Panc1 (cell line): ENCODE results near the gene ZFP2. TPM values are rescaled to one million over a fixed set of nuclear protein-coding genes. Genes with fewer than 3 reads are reported as not detected.
"Not testable (repeated sequence)": the region's sequence is repeated elsewhere in the genome, so short reads cannot be mapped to it uniquely, and the experiment has no call there.

Experiments used
- ATAC-seq: fragments of 200-7000 bp; cut with Tn5 transposase; 2 replicates; pipeline ENCODE4 v1.9.1; 2020; ENCODE audit warnings: mild to moderate bottlenecking, moderate library complexity
- BruUV-seq: library from RNA; stranded (reverse); fragments of 400-500 nt; replicated peaks from 2 replicates; lab custom pipeline; 2021; lab: Mats Ljungman, UMichigan
- CTCF ChIA-PET: fragments of 300-600 bp; sonication (Branson Sonifier 250); formaldehyde crosslinking; loops from one replicate; lab custom pipeline; 2022; ENCODE audit warnings: antibody characterized with exemption; lab: Charles Lee
- POLR2A ChIA-PET: fragments of 300-600 bp; sonication (Branson Sonifier 250); formaldehyde crosslinking; loops from one replicate; lab custom pipeline; 2022; ENCODE audit warnings: antibody characterized with exemption; lab: Charles Lee
- DNase-seq: peaks from one replicate; pipeline ENCODE4 v3.0.0-alpha.2; 2010; ENCODE audit warnings: low read depth, low spot score
- H3K27ac ChIP-seq: 2 replicates; pipeline ENCODE4 v1.5.1; 2011; ENCODE audit warnings: mild to moderate bottlenecking, low read length, inconsistent platforms
- H3K27me3 ChIP-seq: fragments of 200-500 bp; sonication (Bioruptor generic); 2 replicates; pipeline ENCODE4 v1.6.0; 2014; ENCODE audit warnings: low read length, inconsistent platforms; ENCODE audit not compliant: control insufficient read depth, insufficient read depth
- H3K36me3 ChIP-seq: fragments of 200-500 bp; sonication (Bioruptor generic); 2 replicates; pipeline ENCODE4 v1.5.1; 2014; ENCODE audit warnings: inconsistent platforms, mild to moderate bottlenecking, low read length, moderate library complexity; ENCODE audit not compliant: control insufficient read depth, insufficient read depth
- H3K4me1 ChIP-seq: 2 replicates; pipeline ENCODE4 v1.5.1; 2011; ENCODE audit warnings: inconsistent platforms, mild to moderate bottlenecking, low read length, moderate library complexity; ENCODE audit not compliant: control insufficient read depth, insufficient read depth
- H3K4me3 ChIP-seq, 2 experiments: 2 replicates each; pipeline ENCODE4 v1.5.1; 2011 to 2012; ENCODE audit warnings: low read depth in 2 of 2, low read length in 2 of 2, mild to moderate bottlenecking in 2 of 2, inconsistent platforms in 1 of 2, moderate library complexity in 1 of 2
- H3K9me3 ChIP-seq: fragments of 200-500 bp; sonication (Bioruptor generic); 2 replicates; pipeline ENCODE4 v1.5.1; 2014; ENCODE audit warnings: low read depth, mild to moderate bottlenecking, inconsistent platforms, low read length, moderate library complexity; ENCODE audit not compliant: control insufficient read depth, insufficient read depth
- CTCF ChIP-seq: fragments of 450-650 bp; IDR thresholded peaks from 2 replicates; pipeline ENCODE4 v1.5.1; 2017; ENCODE audit warnings: mild to moderate bottlenecking
- POLR2AphosphoS5 ChIP-seq: IDR thresholded peaks from 2 replicates; pipeline ENCODE4 v1.6.1; 2012; ENCODE audit warnings: mild to moderate bottlenecking, low read depth, low read length, moderate library complexity
- REST ChIP-seq, 2 experiments: IDR thresholded peaks; 2 replicates each; pipeline ENCODE4 v1.6.1; 2011 to 2012; ENCODE audit warnings: low read depth in 2 of 2, control low read depth in 1 of 2, low read length in 1 of 2, mild to moderate bottlenecking in 1 of 2, moderate library complexity in 1 of 2; ENCODE audit not compliant: insufficient read depth in 1 of 2
- SIN3A ChIP-seq: IDR thresholded peaks from 2 replicates; pipeline ENCODE4 v1.6.1; 2012; ENCODE audit warnings: low read depth, mild to moderate bottlenecking, low read length, moderate library complexity, borderline replicate concordance; ENCODE audit not compliant: insufficient read depth
- TCF7L2 ChIP-seq: IDR thresholded peaks from 2 replicates; pipeline ENCODE4 v1.6.1; 2011; ENCODE audit warnings: mild to moderate bottlenecking, low read depth, low read length, inconsistent platforms
- in situ Hi-C: cut with HindIII; loops from 2 replicates; pipeline ENCODE4 v1.10.0; 2016; ENCODE audit warnings: low sequenced_read_pairs, low pct_unique_long_range_greater_than_20kb
- intact Hi-C: fragments of 100-400 bp; cut with micrococcal nuclease; formaldehyde crosslinking; loops from one replicate; pipeline ENCODE4 v1.10.0; 2022; ENCODE audit not compliant: unreplicated experiment
- total RNA-seq: library from RNA; stranded (reverse); gene quantifications from one replicate; pipeline ENCODE4 v1.2.1, GENCODE V29; 2021; ENCODE audit not compliant: unreplicated experiment

The ZFP2 gene
- total RNA-seq, 1 experiment from 2014 or later, result 1.2 TPM

GRCh38 chr5:178851951-178852350 is 43.8 kb upstream of the ZFP2 start:
- H3K9me3 ChIP-seq, result no peaks in the 10 kb centered on the region
- no peak overlapping the region for H3K27ac ChIP-seq
- ATAC-seq (no peak), DNase-seq (no peak)
- TF ChIP-seq SIN3A, result no peak
- no peaks in the 10 kb centered on the region for H3K36me3 ChIP-seq
- ChIA-PET POLR2A (no interaction called here), CTCF (interaction anchor here (0.7 kb wide), 1 partner anchor 19 kb away, joined by 4 read pairs; no protein-coding TSS in a partner anchor)
- no peaks in the 10 kb centered on the region for H3K27me3 ChIP-seq
- no TSS peak for BruUV-seq
- in situ Hi-C loops, result no loop called here
- intact Hi-C loops, result no loop called here
- no peak overlapping the region for H3K4me3 ChIP-seq
- H3K4me1 ChIP-seq, result no peaks in the 10 kb centered on the region

GRCh38 chr5:178854284-178854683 is 41.4 kb upstream of the ZFP2 start:
- in situ Hi-C loops (no loop called here), intact Hi-C loops (no loop called here)
- no TSS peak for BruUV-seq
- ChIA-PET POLR2A (no interaction called here), CTCF (no interaction called here)
- Histone ChIP-seq H3K36me3 (no peaks in the 10 kb centered on the region), H3K4me3 (no peak overlapping the region), H3K9me3 (no peaks in the 10 kb centered on the region), H3K27ac (no peak overlapping the region), H3K4me1 (peaks cover 2% of the 10 kb centered on the region; the same call in 1 of the 2 replicates), H3K27me3 (no peaks in the 10 kb centered on the region)
- no peak for DNase-seq
- no peak for ATAC-seq
- TF ChIP-seq REST (IDR thresholded peaks at IDR 0.05; ENCODE audit: insufficient read depth in 1 of 2, low read depth in 2 of 2, low read length in 1 of 2) (no peak), SIN3A (no peak), POLR2AphosphoS5 (no peak), CTCF (no peak), TCF7L2 (no peak)

GRCh38 chr5:178859625-178860521 is 35.8 kb upstream of the ZFP2 start, which contains the start of gene ZNF354B:
Gene ZNF354B (plus strand): TSS chr5:178859953. CDS start chr5:178861048, 1,095 bp downstream.
- in situ Hi-C loops, result no loop called here
- peaks cover 2% of the 10 kb centered on the region for H3K36me3 ChIP-seq
- H3K27ac ChIP-seq, result peak within 1 kb of the TSS; percentile 77
- H3K4me3 ChIP-seq, result peak within 1 kb of the TSS; percentile 50 to 64
- DNase-seq (peak; percentile 76), ATAC-seq (peak; percentile 99)
- TF ChIP-seq POLR2AphosphoS5 (peak; percentile 73; the same call in 1 of the 2 replicates), TCF7L2 (no peak)
- POLR2A ChIA-PET, result interaction anchor here (0.6 kb wide), 1 partner anchor 665 kb away, joined by 3 read pairs; no protein-coding TSS in a partner anchor
- BruUV-seq, result no TSS peak
- intact Hi-C loops, result no loop called here
- H3K4me1 ChIP-seq, result peaks cover 9% of the 10 kb centered on the region; the same call in 1 of the 2 replicates
- CTCF ChIA-PET, result interaction anchor here (0.7 to 0.9 kb wide), 2 partner anchors 128 to 129 kb away, joined by 3 read pairs; no protein-coding TSS in a partner anchor
- H3K27me3 ChIP-seq, result no peaks in the 10 kb centered on the region
- peaks cover 24% of the 10 kb centered on the region; the same call in 1 of the 2 replicates for H3K9me3 ChIP-seq

GRCh38 chr5:178860615-178861014 is 35.1 kb upstream of the ZFP2 start:
- H3K36me3 ChIP-seq, H3K27me3 ChIP-seq, POLR2A ChIA-PET, intact Hi-C loops, CTCF ChIA-PET, DNase-seq, H3K27ac ChIP-seq, H3K4me1 ChIP-seq, BruUV-seq, in situ Hi-C loops: not testable (repeated sequence)
- peak; percentile 35 for ATAC-seq
- Histone ChIP-seq H3K4me3 (peak overlapping the region; percentile 50 to 64), H3K9me3 (peaks cover 25% of the 10 kb centered on the region; the same call in 1 of the 2 replicates)
